ENCODE measurements around the gene PTCD2. TPM values are rescaled to one million over a fixed set of nuclear protein-coding genes. Genes with fewer than 3 reads are reported as not detected.

PTCD2 gene
- total and polyA plus RNA-seq, 2 of the 8 experiments (the other 6 are each of a cell fraction or from before 2014, with no cell fraction given), result 7.3 to 15.4 TPM

- no peak for DNase-seq (ENCODE audit: low read depth in 1 of 2, low spot score in 2 of 2)
- H3K27ac ChIP-seq (ENCODE audit: low read depth, low read length), result peak overlapping the region; percentile 39; the same call in 1 of the 2 replicates
- ChIA-PET CTCF (ENCODE audit: partially characterized antibody) (interaction anchor here (0.9 to 1.7 kb wide), 5 partner anchors 9 to 149 kb away, joined by 3 to 5 read pairs (median 3); partner anchors contain the start of genes MRPS27 and PTCD2), POLR2A (ENCODE audit: partially characterized antibody) (interaction anchor here (0.6 to 5.9 kb wide), 4 partner anchors 14 to 268 kb away, joined by 3 to 44 read pairs (median 4); partner anchors contain the start of genes MAP1B, MRPS27 and PTCD2)
- H4K91ac ChIP-seq (replicated peaks; ENCODE audit: insufficient read length, low read length), result no peak overlapping the region
- no peak overlapping the region for H3K14ac ChIP-seq (ENCODE audit: insufficient read length)
- peaks cover 4% of the 10 kb centered on the region; the same call in 1 of the 2 replicates for H3K23me2 ChIP-seq (ENCODE audit: low read depth, low read length)
- no peak overlapping the region for H3K18ac ChIP-seq (ENCODE audit: extremely low read depth, low read length)
- no peak overlapping the region for H3K23ac ChIP-seq (ENCODE audit: insufficient read length)
- no peak overlapping the region for H4K8ac ChIP-seq (ENCODE audit: extremely low read depth, insufficient read depth, low read length)
- H2BK15ac ChIP-seq (ENCODE audit: low read length), result no peak overlapping the region
- peaks cover 0 to 61% of the 10 kb centered on the region in 2 experiments; a peak in 3 of 4 replicates for H3K79me2 ChIP-seq (ENCODE audit: control insufficient read depth in 1 of 2, insufficient read depth in 2 of 2, low read length in 2 of 2)
- H2BK120ac ChIP-seq (replicated peaks; ENCODE audit: low read depth, low read length), result no peak overlapping the region
- no peaks in the 10 kb centered on the region for H4K20me1 ChIP-seq (replicated peaks in 1 of 2; ENCODE audit: control insufficient read depth in 1 of 2, insufficient read depth in 2 of 2, low read length in 2 of 2)
- no peak overlapping the region; a peak in 1 of 4 replicates for H3K4me2 ChIP-seq (ENCODE audit: insufficient read depth in 1 of 2, low read depth in 2 of 2, low read length in 2 of 2)
- no peak overlapping the region for H2AFZ ChIP-seq (ENCODE audit: low read length)
- H2BK5ac ChIP-seq (ENCODE audit: low read depth, low read length), result no peak overlapping the region
- no peak overlapping the region for H2BK20ac ChIP-seq (ENCODE audit: low read length)
- no peak overlapping the region for H2AK5ac ChIP-seq (ENCODE audit: low read depth, low read length)
- H3K36me3 ChIP-seq (ENCODE audit: control insufficient read depth in 2 of 4, insufficient read depth in 4 of 4, low read length in 3 of 4), result peaks cover 2 to 7% (median 4%) of the 10 kb centered on the region in 4 experiments; a peak in 6 of 8 replicates
- H2BK12ac ChIP-seq (ENCODE audit: low read depth, low read length), result no peak overlapping the region
- no peak overlapping the region for H3K9ac ChIP-seq (replicated peaks in 1 of 4; ENCODE audit: extremely low read depth in 1 of 4, low read depth in 3 of 4, low read length in 3 of 4)
- WGBS, 2 experiments (ENCODE audit: extremely low coverage in 1 of 2, insufficient coverage in 1 of 2, insufficient read length in 1 of 2, insufficient replicate concordance in 2 of 2, low coverage in 1 of 2, low lambda C conversion rate in 2 of 2, missing lambda C conversion rate in 1 of 2), result 90% methylated on average over 2 of the region's 2 CpGs; no CpG with 5 or more reads in 1 of the 2 experiments
- no peaks in the 10 kb centered on the region for H3K27me3 ChIP-seq (replicated peaks in 1 of 4; ENCODE audit: control insufficient read depth in 3 of 4, extremely low read depth in 1 of 4, insufficient read depth in 3 of 4, low read length in 3 of 4)
- peaks cover 2 to 14% (median 11%) of the 10 kb centered on the region in 4 experiments; a peak in 5 of 7 replicates for H3K4me1 ChIP-seq (replicated peaks in 1 of 4; ENCODE audit: control insufficient read depth in 3 of 4, insufficient read depth in 4 of 4, low read length in 3 of 4)
- H3K56ac ChIP-seq (replicated peaks; ENCODE audit: insufficient read length, low read depth, low read length), result no peak overlapping the region
- H3K4ac ChIP-seq (replicated peaks; ENCODE audit: insufficient read length, low read depth, low read length), result no peak overlapping the region
- H3K79me1 ChIP-seq (ENCODE audit: low read depth, low read length), result no peaks in the 10 kb centered on the region; the same call in 1 of the 2 replicates
- no peak for FAIRE-seq
- H4K5ac ChIP-seq (ENCODE audit: insufficient read length, low read depth, low read length), result no peak overlapping the region
- H3K4me3 ChIP-seq (ENCODE audit: extremely low read depth in 1 of 4, insufficient read depth in 2 of 4, low read depth in 3 of 4, low read length in 4 of 4), result no peak overlapping the region
- H3K9me3 ChIP-seq (ENCODE audit: insufficient read depth in 2 of 2, low read depth in 1 of 2, low read length in 1 of 2), result no peaks in the 10 kb centered on the region
- no peak for TF ChIP-seq SP4 (IDR thresholded peaks at IDR 0.05; ENCODE audit: low read length)
- no peak for TF ChIP-seq ZNF274 (IDR thresholded peaks at IDR 0.05; ENCODE audit: borderline replicate concordance, extremely low read depth, low read length)
- TF ChIP-seq MAFK (IDR thresholded peaks at IDR 0.05; ENCODE audit: low read depth, low read length), result no peak
- TF ChIP-seq CTCF (IDR thresholded peaks at IDR 0.05; ENCODE audit: control extremely low read depth in 1 of 3, insufficient read depth in 1 of 3, low read depth in 1 of 3, low read length in 3 of 3), result no peak
- TF ChIP-seq CEBPB (IDR thresholded peaks at IDR 0.05; ENCODE audit: low read depth, low read length), result no peak
- no peak for TF ChIP-seq TAF7 (optimal IDR thresholded peaks at IDR 0.05; ENCODE audit: borderline replicate concordance, low read depth, low read length)
- no peak for TF ChIP-seq POLR2A (IDR thresholded peaks at IDR 0.05; ENCODE audit: control extremely low read depth in 1 of 2, low read depth in 2 of 2, low read length in 2 of 2)
- no peak for TF ChIP-seq SIX5 (IDR thresholded peaks at IDR 0.05; ENCODE audit: low read depth, low read length)
- no peak for TF ChIP-seq RFX5 (IDR thresholded peaks at IDR 0.05; ENCODE audit: borderline replicate concordance, low read depth, low read length)
Measured at GRCh38 chr5:72305194-72306142, 14.7 kb upstream of the PTCD2 start.

All from H1 (cell line).